BJ (cell line): ENCODE data around the gene KLKB1. TPM values are rescaled to one million over a fixed set of nuclear protein-coding genes. Genes with fewer than 3 reads are reported as not detected.

Experiments
- CTCF ChIA-PET: fragments of 350-600 bp; formaldehyde crosslinking; extraction: SDS; loops from one replicate; lab custom pipeline; 2021; ENCODE audit warnings: antibody characterized with exemption, inconsistent platforms; lab: Yijun Ruan, JAX
- POLR2A ChIA-PET: fragments of 300-600 bp; sonication (Branson Sonifier 250); formaldehyde crosslinking; extraction: SDS; loops from one replicate; lab custom pipeline; 2021; ENCODE audit warnings: antibody characterized with exemption; lab: Charles Lee
- DNase-seq: peaks from one replicate; pipeline ENCODE4 v3.0.0-alpha.2; 2011; ENCODE audit warnings: low read depth
- H3K27me3 ChIP-seq: 2 replicates; pipeline ENCODE4 v1.6.0; 2011; ENCODE audit warnings: low read length; ENCODE audit not compliant: control insufficient read depth, insufficient read depth
- H3K36me3 ChIP-seq: 2 replicates; pipeline ENCODE4 v1.5.1; 2011; ENCODE audit warnings: low read length; ENCODE audit not compliant: control insufficient read depth, insufficient read depth
- H3K4me3 ChIP-seq: 2 replicates; pipeline ENCODE4 v1.5.1; 2011; ENCODE audit warnings: low read depth, mild to moderate bottlenecking, control low read depth, low read length
- polyA plus RNA-seq: library from polyadenylated mRNA; depleted of rRNA; stranded (reverse); fragments of >200 nt; gene quantifications from 2 replicates; pipeline ENCODE4 v1.2.3, GENCODE V29; 2011
- TF ChIP-seq, protein P1 (sequence below): IDR thresholded peaks from 2 replicates; pipeline ENCODE4 v1.5.1; 2011; ENCODE audit warnings: low read depth, mild to moderate bottlenecking, control low read depth, inconsistent platforms, low read length, moderate library complexity; ENCODE audit not compliant: insufficient read depth

The KLKB1 gene
- polyA plus RNA-seq, 1 experiment: not detected

DNA sequence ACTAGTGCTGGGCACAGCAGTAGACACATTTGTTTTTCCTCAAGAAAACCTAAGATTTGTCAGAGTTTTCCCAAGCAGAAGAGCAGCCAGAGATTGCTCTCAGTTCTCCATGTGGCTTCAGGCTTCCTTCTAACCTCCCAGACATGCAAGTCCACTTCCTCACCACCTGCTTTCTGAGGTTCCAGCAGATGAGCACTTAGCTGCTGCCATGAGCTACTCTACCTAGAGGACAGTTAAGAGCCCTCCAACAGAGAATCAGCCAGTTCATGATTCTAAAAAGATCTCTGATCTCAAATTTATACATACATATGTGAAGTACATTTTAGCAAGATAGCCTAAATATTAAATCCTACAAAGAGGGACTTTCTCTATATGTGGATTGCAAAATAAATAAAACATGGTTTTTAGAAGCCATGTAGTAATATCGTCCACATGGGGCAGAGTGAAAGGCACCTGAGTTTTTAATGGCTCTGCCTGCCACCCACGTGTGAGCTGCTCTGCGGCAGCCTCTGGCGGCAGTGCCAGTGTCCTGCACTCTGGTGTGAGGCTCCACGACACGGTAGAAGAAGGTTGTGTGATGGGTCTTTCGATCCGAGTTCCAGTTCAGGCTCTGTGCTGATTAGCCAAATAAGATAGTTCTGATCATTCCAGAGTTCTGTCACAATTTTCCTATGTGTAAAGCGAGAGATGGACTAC is 25.6 kb upstream of the KLKB1 start:
- no peak overlapping the region for H3K4me3 ChIP-seq
- H3K36me3 ChIP-seq: peaks cover 3% of the 10 kb centered on the region
- H3K27me3 ChIP-seq: no peaks in the 10 kb centered on the region
- TF ChIP-seq, protein P1, sequence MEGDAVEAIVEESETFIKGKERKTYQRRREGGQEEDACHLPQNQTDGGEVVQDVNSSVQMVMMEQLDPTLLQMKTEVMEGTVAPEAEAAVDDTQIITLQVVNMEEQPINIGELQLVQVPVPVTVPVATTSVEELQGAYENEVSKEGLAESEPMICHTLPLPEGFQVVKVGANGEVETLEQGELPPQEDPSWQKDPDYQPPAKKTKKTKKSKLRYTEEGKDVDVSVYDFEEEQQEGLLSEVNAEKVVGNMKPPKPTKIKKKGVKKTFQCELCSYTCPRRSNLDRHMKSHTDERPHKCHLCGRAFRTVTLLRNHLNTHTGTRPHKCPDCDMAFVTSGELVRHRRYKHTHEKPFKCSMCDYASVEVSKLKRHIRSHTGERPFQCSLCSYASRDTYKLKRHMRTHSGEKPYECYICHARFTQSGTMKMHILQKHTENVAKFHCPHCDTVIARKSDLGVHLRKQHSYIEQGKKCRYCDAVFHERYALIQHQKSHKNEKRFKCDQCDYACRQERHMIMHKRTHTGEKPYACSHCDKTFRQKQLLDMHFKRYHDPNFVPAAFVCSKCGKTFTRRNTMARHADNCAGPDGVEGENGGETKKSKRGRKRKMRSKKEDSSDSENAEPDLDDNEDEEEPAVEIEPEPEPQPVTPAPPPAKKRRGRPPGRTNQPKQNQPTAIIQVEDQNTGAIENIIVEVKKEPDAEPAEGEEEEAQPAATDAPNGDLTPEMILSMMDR: peak; percentile 79
- no peak for DNase-seq
- CTCF ChIA-PET: interaction anchor here (0.6 to 1.0 kb wide), 3 partner anchors 8 to 502 kb away, joined by 3 read pairs; partner anchors contain the start of gene TLR3
- POLR2A ChIA-PET: no interaction called here

- CTCF ChIA-PET: interaction anchor here (0.6 to 0.9 kb wide), 2 partner anchors 55 to 502 kb away, joined by 3 read pairs; no protein-coding TSS in a partner anchor
Observed at GRCh38 chr4:186202490-186203140, 24.7 kb upstream of the KLKB1 start.

DNA sequence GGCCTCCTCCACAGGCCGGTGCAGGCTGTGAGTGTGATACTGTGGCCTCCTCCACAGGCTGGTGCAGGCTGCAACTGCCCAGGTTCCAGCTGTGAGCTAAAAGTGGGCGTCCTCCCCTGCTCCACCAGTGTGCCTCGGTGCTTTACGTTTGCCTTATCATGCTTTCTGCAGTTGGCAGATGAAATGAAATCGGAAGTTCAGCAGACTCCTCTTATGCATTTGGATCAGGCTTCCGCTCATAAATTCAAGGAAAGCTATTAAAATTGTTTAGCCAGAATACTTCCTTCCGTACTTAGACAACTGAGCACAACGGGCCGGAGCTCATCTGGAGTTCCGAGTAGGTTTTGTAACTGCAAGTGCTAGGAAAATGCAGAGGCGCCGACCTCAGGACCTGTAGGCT is 23.9 kb upstream of the KLKB1 start:
- no peak for DNase-seq
- ChIA-PET POLR2A (interaction anchor here (0.7 kb wide), 1 partner anchor 473 kb away, joined by 7 read pairs; no protein-coding TSS in a partner anchor), CTCF (interaction anchor here (0.9 kb wide), 1 partner anchor 56 kb away, joined by 3 read pairs; no protein-coding TSS in a partner anchor)
- Histone ChIP-seq H3K36me3 (no peaks in the 10 kb centered on the region), H3K4me3 (no peak overlapping the region), H3K27me3 (no peaks in the 10 kb centered on the region)
- TF ChIP-seq, protein P1: no peak

More at GRCh38 chr4:186202490-186203140, 24.7 kb upstream of the KLKB1 start:
- H3K36me3 ChIP-seq: peaks cover 1% of the 10 kb centered on the region; the same call in 1 of the 2 replicates
- POLR2A ChIA-PET: no interaction called here
- TF ChIP-seq, protein P1: no peak
- no peak for DNase-seq
- no peaks in the 10 kb centered on the region for H3K27me3 ChIP-seq
- no peak overlapping the region for H3K4me3 ChIP-seq

- peak overlapping the region; percentile 22; the same call in 1 of the 2 replicates for H3K4me3 ChIP-seq
- H3K27me3 ChIP-seq: no peaks in the 10 kb centered on the region
- no peaks in the 10 kb centered on the region for H3K36me3 ChIP-seq
- ChIA-PET POLR2A (interaction anchor here (0.7 kb wide), 1 partner anchor 473 kb away, joined by 7 read pairs; no protein-coding TSS in a partner anchor), CTCF (no interaction called here)
- no peak for DNase-seq
- TF ChIP-seq, protein P1: no peak
Observed at GRCh38 chr4:186204103-186204559, 23.2 kb upstream of the KLKB1 start.

DNA sequence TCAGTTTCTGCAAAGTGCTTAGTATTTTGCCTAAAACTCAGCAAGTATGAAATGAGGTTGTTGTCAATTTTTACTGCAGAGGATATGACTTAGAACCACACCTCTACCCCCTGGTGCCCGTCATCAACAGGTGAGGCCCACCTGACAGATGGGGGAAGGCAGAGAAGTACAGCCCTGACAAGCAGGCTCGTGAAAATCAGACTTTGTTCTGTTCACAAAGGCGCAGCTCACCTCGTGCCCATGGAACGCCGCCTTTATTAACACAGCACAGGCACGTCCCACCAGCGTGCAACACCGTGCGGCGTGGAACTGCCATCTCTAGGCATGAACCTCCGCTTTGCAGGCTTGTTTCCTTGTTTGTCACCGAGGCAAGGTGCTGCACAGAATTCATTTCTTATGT is 22.6 kb upstream of the KLKB1 start:
- Histone ChIP-seq H3K27me3 (no peaks in the 10 kb centered on the region), H3K4me3 (peak overlapping the region; percentile 22; the same call in 1 of the 2 replicates), H3K36me3 (no peaks in the 10 kb centered on the region)
- POLR2A ChIA-PET: no interaction called here
- DNase-seq: no peak
- TF ChIP-seq, protein P1: no peak
- CTCF ChIA-PET: no interaction called here
